ENCODE measurements around the gene MAB21L1. TPM values are rescaled to one million over a fixed set of nuclear protein-coding genes. Genes with fewer than 3 reads are reported as not detected.

The MAB21L1 gene
- total RNA-seq, 1 donor from 2014 or later: not detected

DNA sequence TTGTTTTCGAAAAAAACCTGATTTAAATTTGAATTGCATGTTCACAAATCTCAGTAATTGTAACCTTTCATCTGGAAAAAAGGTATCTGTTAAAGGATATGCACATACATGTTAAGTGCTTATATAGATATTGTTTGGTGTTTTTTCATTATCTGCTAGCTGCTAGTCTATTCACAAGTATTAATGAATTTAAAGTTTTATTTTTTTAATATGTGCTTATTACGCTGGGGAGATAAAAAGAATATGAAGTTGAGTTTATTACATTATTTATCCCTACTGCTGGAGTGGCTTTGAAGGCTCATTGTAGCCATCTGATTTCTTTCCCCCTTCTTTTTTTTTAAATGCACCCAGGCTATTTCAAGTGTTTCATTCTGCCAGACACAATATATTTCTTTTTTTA is 3.9 kb upstream of the MAB21L1 start:
- intact Hi-C loops (cut with micrococcal nuclease): loop anchor here (1.0 kb wide), 1 partner anchor 9 kb away; no protein-coding TSS in a partner anchor

DNA sequence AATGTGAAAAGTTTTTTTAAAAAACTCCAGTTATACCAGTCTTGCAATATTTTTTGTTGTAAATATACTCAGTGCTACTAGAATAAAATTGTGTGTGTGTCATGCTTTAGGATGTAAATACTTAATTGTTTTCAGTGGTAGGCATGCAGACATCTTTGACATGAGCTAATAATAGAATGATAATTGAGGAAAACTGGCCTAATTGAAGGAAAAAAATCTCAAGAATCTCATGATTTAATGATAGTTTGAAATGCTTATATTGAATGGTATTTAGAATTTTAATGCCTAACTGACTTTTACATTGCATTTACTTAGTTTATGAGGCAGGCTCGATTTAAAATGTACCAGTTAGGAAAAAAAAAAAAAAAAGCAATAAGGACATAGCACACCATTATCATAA is 3.2 kb upstream of the MAB21L1 start:
- intact Hi-C loops (cut with micrococcal nuclease): loop anchor here (1.0 kb wide), 1 partner anchor 8 kb away; no protein-coding TSS in a partner anchor

DNA sequence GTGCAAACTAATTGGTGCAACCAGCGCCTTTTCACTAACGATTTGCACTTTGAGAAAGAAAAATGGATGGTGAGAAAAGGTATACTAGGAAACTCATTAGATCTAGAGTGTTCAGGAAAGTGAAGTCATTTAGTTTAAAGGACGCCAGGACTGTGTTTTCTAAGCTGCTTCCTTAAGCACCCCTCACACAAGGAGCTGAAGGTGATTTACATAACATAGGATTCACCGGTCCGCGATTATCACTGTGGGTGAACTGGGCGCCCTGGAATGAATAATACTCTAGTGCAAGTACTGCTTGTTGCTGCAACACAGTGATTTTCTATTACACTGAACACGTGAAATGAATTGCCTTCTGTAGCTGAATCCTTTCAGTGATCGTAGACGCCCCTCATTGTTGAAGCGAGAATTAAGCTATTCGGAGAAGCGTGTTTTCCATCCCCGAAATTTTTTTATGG is 2.6 kb upstream of the MAB21L1 start:
- intact Hi-C loops (cut with micrococcal nuclease): no loop called here

DNA sequence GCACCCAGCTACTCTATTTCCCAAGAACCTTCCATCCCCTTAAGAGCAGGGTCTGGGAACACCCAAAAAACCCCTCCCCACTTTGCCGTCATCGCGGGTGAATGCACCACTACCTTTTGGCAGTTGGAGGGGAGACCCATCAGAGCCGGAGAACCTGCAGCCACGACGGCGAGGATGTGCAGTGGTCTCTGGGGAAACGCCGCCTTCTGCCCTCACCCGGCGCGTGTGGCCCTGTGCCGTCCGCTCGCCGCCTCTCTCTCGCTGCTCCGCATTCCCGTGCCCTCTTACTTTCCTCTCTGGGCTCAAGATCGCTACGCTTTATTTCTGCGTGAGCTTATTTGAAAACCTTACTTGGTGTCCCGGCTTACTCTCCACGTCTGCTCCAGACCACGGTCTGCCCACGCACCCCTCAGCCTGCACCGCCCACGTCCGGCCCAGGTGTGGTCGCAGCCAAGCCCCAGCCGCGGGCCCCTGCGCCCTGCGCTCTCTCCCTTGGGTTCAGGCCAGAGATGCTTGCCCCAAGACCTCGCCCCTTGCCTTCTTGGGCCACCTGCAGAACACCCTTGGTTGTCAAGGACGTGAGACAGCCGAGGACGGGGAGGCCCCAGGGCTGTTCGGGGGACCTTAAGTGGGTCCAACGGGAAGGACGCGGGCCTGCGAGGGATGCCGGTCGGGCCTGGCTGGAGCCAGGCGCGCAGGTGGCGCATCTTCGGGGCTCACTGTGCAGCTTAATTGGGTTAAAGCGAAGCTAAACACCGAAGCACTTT is 2.0 kb upstream of the MAB21L1 start:
- intact Hi-C loops (cut with micrococcal nuclease): no loop called here

DNA sequence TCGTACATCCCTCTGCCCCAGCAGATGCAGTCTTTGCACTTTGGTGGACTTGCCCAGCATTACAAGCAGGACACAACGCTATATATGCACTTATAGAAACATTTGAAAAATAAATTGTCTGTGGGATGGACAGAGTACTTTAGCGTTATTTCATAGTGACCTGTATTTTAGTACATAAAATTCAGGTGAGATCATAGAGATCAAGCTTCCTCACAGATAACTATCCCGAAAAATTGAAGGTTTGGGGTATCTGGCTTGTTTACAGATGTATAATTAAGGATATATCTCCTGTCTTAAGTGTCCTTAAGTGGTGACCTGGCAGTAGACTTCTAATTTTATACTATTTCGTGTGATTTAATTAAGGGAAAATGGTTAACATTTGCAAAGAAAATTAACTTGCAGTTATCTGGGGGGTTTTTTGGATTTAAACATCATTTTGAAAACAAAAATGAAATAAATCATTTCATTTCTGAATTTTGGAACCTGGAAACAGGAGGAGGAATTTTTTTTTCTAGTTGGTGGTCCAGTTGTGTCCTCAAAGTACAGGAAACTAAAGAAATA is 977 bp upstream of the MAB21L1 start:
- intact Hi-C loops (cut with micrococcal nuclease): no loop called here

DNA sequence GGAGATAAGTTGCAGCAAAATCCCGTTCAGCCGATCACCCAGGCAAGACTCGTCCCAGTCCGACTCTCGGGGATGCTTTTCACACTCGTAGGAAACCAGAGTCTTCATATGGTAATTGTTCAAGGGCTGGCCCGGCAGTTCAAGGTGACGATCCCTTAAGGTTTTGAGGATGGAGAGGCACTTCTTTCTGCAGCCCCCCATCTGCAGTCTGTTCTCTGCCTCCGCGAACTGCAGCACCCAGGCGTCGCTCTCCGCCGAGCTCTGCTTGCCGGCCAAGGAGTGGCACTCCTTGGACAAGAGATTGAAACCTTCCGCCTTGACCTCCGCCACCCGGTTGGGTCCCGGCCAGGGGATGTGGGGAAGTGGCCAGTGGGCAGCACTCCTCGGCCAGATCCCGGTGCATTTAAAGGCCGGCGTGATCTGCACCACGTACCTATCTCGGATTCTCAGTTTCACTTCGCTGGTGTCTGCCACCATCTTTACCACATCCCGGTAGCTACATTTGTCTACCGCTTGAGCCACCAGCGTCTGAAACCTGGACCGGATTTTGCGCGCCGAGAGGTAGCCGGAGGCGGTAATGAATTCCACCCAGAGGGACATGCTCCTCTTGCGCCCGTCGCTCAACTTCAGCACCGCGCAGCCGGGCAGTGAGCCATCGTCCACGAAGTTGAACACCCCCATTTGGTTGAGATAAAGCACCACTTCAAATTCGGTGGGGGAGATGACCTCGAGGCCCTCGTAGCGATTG is 1.1 kb downstream of the MAB21L1 start:
- intact Hi-C loops (cut with micrococcal nuclease): no loop called here

DNA sequence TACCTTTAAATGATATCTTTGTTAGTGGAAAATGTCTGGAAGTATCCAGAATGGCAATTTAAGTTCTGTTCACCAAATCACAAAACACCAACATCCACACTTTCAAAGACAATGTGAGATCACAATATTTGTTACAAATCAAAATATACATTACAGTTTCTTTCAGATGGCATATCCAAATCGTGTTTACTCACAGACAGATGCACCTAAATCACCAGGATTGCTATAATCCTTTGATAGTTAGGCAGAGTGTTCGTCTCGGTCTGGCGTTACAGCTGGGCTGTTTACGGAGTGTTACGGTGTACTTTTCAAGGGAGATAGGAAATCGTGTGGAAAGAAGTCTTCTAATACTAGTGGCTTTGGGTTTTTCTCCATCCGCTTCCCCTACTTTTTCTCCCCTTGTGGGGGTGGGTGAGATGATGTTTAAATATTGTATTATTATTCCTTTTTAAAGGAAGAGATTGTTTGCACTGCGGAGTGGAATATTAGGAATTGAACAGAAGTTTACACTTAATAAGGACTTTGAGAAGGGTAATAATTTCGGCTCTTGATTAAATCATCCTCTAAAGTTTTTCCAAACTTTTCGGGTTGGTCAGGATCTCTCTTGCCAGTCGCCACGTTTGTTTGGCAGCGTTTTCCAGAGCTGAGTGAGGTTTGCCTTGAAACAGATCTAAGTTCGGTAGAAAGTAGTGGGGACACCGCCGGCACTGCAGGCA is 1.8 kb downstream of the MAB21L1 start:
- intact Hi-C loops (cut with micrococcal nuclease): no loop called here

DNA sequence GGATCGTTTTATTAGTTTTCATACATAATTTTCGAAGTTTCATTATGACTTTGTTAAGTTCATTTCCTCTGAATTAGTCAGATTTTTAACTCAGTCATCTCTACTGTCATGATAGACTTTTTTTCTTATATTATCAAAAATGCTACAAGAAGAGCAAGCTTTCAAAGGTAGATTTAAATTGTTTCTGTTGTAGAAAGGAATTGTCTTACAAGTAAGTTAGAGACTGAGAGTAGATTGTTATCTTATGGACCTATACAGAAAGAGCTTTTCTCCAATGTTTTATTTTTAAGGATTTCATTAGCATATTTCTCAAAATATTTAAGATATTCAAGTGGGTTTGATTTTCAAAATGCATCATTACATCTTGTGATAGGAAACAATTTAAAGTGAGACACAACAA is 2.7 kb downstream of the MAB21L1 start:
- intact Hi-C loops (cut with micrococcal nuclease): no loop called here

DNA sequence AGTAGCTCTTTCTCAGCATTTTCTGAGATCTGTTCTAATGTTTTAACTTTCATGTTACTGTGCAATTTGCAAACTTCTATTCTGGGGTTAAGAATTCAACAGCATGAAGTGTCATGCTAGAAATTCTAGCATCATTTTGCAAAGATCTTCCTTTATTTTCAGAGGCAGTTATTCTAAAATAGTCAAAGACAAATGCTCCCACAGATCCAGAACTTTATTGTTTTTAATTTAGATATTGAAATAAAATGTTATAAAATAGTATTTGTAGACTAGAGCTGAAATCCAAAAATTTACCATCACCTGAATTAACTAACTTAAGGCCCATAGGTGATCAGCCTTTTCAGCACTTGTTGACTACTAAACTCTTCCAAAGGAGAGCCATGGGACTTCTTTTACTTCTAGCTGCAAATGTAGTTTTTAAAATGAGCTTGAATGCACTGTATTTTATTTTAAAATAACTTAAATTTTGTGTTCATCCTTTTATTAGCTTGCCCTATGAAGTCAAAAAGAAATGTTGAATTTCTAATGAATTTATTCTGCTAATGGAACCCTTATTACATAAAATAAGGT is 3.2 kb downstream of the MAB21L1 start:
- intact Hi-C loops (cut with micrococcal nuclease): no loop called here

DNA sequence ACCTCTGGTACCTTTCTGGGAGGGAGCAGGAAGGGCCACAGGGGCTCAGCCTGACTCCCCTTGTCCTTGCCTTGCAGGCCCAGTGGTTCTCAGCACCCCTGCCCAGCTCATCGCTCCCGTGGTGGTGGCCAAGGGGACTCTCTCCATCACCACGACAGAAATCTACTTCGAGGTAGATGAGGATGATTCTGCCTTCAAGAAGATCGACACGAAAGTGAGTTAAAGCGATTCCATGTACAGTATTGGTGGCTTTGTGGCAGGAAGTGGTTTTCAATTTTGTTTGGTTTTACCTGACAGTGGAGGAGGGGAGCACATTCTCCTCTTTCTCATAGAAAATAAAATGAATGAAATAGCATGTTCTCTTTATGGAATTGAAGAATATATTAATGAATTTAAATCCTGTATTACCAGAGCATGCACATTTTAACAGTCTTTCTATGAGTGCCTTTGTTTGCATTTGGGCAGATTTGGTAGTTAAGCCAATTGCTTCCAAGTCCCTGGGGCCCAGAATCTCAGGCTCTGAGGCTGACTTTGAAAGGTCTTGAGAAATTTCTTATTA is 4.1 kb downstream of the MAB21L1 start:
- intact Hi-C loops (cut with micrococcal nuclease): no loop called here

DNA sequence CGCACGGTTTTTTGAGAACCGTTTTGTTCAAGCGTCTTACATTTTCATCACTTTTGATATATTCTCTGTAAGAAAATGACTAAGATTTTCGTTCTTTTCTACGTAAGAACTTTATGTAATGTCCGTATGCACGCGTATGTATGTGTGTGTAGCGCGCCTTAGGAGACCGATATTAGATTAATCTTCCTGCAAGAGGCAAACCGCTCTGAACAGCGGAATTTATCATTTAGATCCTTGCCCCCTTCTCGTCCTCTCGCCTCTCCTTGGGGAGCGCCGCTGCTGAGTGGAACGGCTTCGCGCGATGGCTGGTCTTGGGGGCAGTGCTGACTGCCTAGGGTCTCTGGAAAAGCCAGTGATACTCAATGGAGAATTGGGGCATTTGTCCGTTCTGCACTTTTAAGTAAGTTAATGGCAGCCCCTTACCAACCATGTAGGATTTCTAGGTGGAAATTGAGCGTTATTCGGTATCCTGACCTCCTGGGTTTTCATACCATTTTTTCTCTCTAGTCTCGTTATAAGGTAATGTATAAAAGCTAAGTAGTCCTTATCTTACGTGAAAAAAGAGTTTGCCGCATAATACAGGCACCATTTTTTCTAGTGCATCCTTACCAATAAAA is 4.7 kb downstream of the MAB21L1 start:
- intact Hi-C loops (cut with micrococcal nuclease): loop anchor here (1.0 kb wide), 1 partner anchor 8 kb away; no protein-coding TSS in a partner anchor

DNA sequence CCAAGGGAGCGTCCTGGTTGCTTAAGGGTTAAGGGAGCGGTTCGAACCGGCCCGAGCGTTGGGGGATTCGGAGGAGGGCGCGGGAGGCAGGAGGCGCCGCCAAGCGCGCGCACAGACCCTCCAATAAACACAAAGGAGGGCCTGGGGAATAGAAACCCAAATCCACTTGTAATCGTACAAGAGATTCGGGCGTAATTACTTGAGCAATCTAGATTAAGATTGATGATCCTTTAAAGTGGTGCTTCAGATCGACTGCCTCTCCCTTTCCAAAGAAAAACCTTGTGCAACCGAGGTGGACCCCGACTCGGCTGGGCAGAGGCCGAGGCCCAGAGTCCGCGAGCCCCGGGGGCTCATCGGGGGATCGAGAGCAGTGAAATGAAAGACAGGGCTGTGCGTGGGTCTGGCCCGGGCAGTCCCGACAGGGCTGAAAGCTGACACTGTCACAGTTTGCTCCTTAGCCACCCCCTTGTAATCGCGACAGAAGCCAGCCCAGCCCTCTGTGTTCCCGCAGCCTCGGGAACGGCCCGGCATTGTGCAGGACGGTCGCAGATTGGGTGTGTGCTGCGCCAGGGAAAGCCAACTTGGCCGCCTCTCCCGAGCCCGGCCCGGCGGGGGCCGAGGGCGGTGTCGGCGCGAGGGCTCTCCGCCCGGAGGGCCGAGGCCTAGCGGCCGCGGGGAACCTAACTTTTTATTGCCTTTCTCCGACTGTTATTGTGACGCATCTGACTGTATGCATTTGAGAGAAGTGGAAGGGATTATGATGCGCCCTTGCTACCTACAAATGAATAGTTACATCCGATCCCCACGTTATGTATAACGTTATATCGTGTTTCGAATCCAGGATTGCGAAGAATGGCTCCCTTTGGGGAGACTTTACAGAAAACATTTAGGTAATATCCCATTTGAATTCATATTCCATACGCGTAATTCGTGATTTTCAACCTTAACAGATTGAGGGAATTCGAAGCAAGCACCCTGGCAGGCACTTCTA is 5.5 kb downstream of the MAB21L1 start:
- intact Hi-C loops (cut with micrococcal nuclease): loop anchor here (1.0 kb wide), 1 partner anchor 9 kb away; no protein-coding TSS in a partner anchor

DNA sequence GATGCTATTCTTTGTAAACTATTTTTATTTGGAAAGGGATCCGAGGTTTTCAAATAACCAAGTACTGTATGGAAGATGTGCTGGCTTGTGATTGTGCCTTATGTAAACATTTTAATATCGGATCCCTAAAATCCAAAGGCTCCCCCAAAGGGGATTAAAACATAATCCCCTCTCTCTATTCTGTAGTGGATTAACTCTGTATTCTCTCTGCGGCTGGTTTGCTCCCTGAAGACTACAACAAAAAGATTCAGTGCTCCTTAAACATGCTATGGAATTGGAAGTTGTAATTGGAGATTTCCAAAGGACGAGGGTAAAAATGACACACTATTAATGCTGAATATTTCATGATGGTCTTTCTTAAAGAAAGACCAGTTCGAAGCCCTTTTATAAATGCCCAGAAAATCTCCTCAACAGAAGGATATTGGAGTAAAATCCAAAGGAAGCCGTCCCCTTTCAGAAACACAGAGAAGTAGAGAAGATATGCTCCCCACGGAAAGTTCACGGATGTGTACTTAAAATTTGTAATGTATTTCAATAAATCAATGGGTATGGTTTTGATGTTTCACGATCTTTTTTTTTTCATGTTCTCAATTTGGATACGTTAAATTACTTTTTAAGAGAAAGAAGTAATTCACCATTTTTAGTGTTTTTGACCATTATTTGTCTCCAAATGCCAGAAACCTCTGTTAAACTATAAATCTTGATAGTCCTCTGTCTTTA is 6.5 kb downstream of the MAB21L1 start:
- intact Hi-C loops (cut with micrococcal nuclease): no loop called here

DNA sequence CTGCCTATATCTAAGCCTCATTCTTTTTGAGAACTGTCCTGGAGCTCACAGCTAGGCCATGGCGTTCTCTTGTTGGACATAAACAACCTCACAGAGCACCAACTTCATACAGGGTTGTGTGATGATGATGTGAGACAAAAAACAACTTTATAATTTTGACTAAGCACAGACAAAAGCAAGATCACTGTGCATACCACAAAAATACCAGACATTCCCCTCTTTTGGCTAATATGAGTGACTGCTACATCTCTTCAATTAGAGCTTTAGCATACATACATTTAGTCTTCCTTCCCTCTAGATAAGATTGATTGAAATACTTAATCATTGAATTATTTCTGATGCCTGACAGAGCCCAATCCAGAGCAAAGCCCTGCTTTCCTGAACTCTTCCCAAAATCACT is 8.3 kb downstream of the MAB21L1 start:
- intact Hi-C loops (cut with micrococcal nuclease): no loop called here

DNA sequence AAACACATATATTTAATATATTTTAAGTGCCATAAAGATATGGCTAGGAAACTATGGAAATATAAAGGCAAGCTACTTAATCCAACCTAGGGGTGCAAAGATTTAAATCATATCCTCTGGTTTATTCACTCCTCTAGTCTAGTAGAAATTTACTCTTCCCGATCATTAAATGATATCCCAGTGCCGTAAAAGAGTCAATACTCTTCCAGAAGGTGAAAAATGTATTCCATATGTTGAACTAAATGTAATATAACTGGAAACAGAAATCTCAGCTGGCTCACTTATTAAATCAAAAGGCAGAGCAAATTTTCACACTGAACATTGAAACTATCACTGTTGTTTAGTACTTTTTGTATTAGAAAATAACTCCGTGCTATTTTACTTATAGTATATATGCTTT is 11.1 kb downstream of the MAB21L1 start:
- intact Hi-C loops (cut with micrococcal nuclease): no loop called here

DNA sequence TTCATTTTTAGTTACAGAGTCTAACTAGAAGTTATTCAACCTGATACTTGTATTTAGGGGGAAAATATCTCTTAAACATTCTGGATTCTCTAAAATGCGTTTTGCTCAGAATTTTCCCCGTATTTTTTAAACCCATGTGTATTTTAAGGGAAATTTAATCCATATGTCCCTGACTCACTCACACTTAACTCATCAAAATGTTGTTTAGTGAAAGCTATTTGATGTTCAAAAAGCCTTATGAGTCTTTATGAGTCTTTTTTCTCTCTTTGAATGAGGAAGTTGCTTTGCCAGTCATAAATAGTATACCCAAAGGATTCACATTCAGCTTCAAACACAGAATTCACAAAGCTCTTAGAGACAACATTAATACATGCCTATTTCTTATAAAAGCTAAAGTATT is 16.4 kb downstream of the MAB21L1 start:
- intact Hi-C loops (cut with micrococcal nuclease): no loop called here

DNA sequence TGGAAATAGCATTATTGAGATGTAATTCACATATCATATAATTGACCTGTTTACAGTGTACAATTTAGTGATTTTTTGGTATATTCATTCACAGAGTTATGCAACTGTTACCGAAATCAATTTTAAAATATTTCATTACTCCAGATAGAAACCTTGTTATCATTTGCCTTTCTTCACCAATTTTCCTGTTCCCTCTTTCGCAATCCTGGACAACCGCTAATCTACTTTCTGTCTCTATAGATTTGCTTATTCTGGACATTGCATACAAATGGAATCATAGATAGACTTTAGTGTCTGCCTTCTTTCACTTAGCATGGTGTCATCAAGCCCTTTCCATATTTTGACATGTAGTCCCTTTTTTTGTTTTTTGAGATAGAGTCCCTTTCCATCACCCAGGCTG is 19.2 kb downstream of the MAB21L1 start:
- intact Hi-C loops (cut with micrococcal nuclease): no loop called here

DNA sequence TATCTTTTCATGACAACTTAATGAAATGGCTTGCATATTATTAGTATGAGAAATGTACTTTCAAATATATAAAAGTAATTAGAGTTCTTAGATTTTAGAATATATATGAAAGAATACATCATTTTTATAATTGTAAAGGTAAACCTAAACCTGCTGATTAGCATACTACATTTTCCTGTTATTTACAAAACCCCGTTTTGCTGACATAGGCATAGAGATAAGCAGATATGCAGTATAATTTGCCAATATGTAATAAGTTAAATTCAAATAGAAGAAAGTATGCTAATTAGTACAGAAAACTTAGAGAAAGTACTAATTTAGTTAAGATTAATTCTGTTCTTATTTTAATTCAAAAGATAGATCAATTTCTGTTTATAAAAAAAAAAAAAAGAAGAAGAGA is 21.5 kb downstream of the MAB21L1 start:
- intact Hi-C loops (cut with micrococcal nuclease): no loop called here

DNA sequence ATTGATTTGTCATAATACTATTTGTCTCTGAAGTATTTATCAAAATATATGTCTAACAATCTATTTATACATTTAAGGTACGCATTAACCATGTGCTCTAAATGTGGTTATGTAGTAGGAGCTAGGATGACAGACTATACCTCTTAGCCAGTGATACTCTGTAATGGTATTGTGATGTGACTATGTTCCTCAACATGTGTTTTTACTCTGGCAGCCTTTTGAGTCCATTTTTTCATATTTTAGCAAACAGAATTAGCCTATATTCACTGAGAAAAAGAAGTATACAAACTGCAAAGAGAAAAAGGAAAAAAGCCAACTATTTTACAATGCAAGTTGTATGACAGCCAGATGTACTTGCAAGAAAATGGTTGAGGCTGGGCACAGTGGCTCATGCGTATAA is 26.7 kb downstream of the MAB21L1 start:
- intact Hi-C loops (cut with micrococcal nuclease): no loop called here

All from T-helper 1 cell treated with Interleukin-12 subunit alpha and Interleukin-12 subunit beta and Interleukin-4 antibody, amounts not matched to agents 30 ng/mL and 1 ng/mL, for 36 hours (primary cell).